ENCODE results near the gene SSBP3. TPM values are rescaled to one million over a fixed set of nuclear protein-coding genes. Genes with fewer than 3 reads are reported as not detected.

The SSBP3 gene
- total RNA-seq, 4 donors from 2014 or later: 19.3 to 40.5 (median 31.3) TPM

- intact Hi-C loops (cut with DNase I; ENCODE audit: low total_unique reads): no loop called here
- peak in 1 of 2 donors; percentile 88 for DNase-seq (ENCODE audit: low spot score in 2 of 2)
- WGBS, 2 donors: 5 to 7% methylated on average over 18 to 33 of the region's 92 CpGs
- TF ChIP-seq POLR2A (IDR thresholded peaks at IDR 0.05) (no peak), CTCF (IDR thresholded peaks at IDR 0.05) (no peak)
- peak overlapping the region; percentile 69 for H3K4me3 ChIP-seq (ENCODE audit: low read depth, poor library complexity, severe bottlenecking)
These were observed 976 bp downstream of the SSBP3 start for GRCh38 chr1:54404939-54405897.

GRCh38 chr1:54404263-54404662 is 1.9 kb downstream of the SSBP3 start:
- DNase-seq (ENCODE audit: low spot score in 2 of 2): no peak
- TF ChIP-seq CTCF (IDR thresholded peaks at IDR 0.05): no peak
- TF ChIP-seq POLR2A (IDR thresholded peaks at IDR 0.05): no peak
- intact Hi-C loops (cut with DNase I; ENCODE audit: low total_unique reads): no loop called here
- WGBS, 2 donors: 57 to 66% methylated on average over 11 of the region's 11 CpGs
- H3K4me3 ChIP-seq (ENCODE audit: low read depth, poor library complexity, severe bottlenecking): no peak overlapping the region

- no peak for TF ChIP-seq CTCF (IDR thresholded peaks at IDR 0.05)
- TF ChIP-seq POLR2A (IDR thresholded peaks at IDR 0.05): no peak
- WGBS, 2 donors: 39 to 40% methylated on average over 10 of the region's 10 CpGs
These were observed 2.4 kb downstream of the SSBP3 start for GRCh38 chr1:54403808-54404261.

GRCh38 chr1:54403405-54403804 is 2.8 kb downstream of the SSBP3 start:
- no peak for TF ChIP-seq CTCF (IDR thresholded peaks at IDR 0.05)
- TF ChIP-seq POLR2A (IDR thresholded peaks at IDR 0.05): no peak
- WGBS, 2 donors: 56 to 62% methylated on average over 9 of the region's 9 CpGs
- no peak overlapping the region for H3K4me3 ChIP-seq (ENCODE audit: low read depth, poor library complexity, severe bottlenecking)
- DNase-seq (ENCODE audit: low spot score in 2 of 2): no peak
- intact Hi-C loops (cut with DNase I; ENCODE audit: low total_unique reads): no loop called here

More at GRCh38 chr1:54403808-54404261, 2.4 kb downstream of the SSBP3 start:
- no peak overlapping the region for H3K4me3 ChIP-seq (ENCODE audit: low read depth, poor library complexity, severe bottlenecking)
- intact Hi-C loops (cut with DNase I; ENCODE audit: low total_unique reads): no loop called here
- no peak for DNase-seq (ENCODE audit: low spot score in 2 of 2)

GRCh38 chr1:54402896-54403295 is 3.3 kb downstream of the SSBP3 start:
- intact Hi-C loops (cut with DNase I; ENCODE audit: low total_unique reads): no loop called here
- 73 to 82% methylated on average over 7 of the region's 7 CpGs for WGBS, 2 donors
- no peak for DNase-seq (ENCODE audit: low spot score in 2 of 2)
- TF ChIP-seq CTCF (IDR thresholded peaks at IDR 0.05) (no peak), POLR2A (IDR thresholded peaks at IDR 0.05) (no peak)
- no peak overlapping the region for H3K4me3 ChIP-seq (ENCODE audit: low read depth, poor library complexity, severe bottlenecking)
